ENCODE measurements around the gene NYAP2. TPM values are rescaled to one million over a fixed set of nuclear protein-coding genes. Genes with fewer than 3 reads are reported as not detected.

The NYAP2 gene
- polyA plus RNA-seq, 2 donors: 0.08 to 0.09 TPM

DNA sequence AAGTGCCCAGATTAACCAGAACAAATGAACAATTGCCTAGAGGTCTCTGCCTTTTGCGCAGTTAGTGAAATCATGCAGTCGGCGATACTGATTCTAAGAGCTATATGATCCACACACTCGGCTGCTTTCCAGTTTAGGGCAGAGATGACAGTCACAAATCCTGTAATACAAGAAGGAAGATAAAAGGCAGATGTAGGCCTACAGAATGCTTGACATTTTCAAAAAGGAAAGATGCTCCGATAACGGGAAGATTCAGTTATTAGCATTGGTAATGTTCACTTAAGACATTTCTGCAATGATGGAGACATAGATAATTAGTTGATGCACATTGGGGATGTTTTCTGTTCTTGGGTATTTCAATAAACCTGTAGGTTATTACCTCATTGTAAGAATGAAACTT lies 19.5 kb downstream of the NYAP2 start:
- H3K9me3 ChIP-seq (ENCODE audit: control insufficient read depth in 2 of 2, insufficient read depth in 1 of 2, low read depth in 1 of 2, low read length in 1 of 2): no peaks in the 10 kb centered on the region

GRCh38 chr2:225422145-225422544 lies 22.6 kb downstream of the NYAP2 start:
- Histone ChIP-seq H3K27ac (ENCODE audit: low read depth in 2 of 2, low read length in 1 of 2) (no peak overlapping the region), H3K9me3 (ENCODE audit: control insufficient read depth in 2 of 2, insufficient read depth in 1 of 2, low read depth in 1 of 2, low read length in 1 of 2) (no peaks in the 10 kb centered on the region), H3K4me3 (ENCODE audit: low read depth in 1 of 2, low read length in 2 of 2) (no peak overlapping the region), H3K4me1 (ENCODE audit: control insufficient read depth in 2 of 2, insufficient read depth in 2 of 2, low read length in 1 of 2) (no peaks in the 10 kb centered on the region), H3K27me3 (ENCODE audit: control insufficient read depth in 1 of 2, insufficient read depth in 2 of 2, low read length in 2 of 2) (no peaks in the 10 kb centered on the region), H3K36me3 (ENCODE audit: control insufficient read depth in 2 of 2, insufficient read depth in 2 of 2, low read length in 1 of 2) (no peaks in the 10 kb centered on the region)
- 88% methylated on average over 2 of the region's 2 CpGs for WGBS, 2 donors

More for the DNA sequence above, 19.5 kb downstream of the NYAP2 start:
- H3K4me1 ChIP-seq (ENCODE audit: control insufficient read depth in 2 of 2, insufficient read depth in 2 of 2, low read length in 1 of 2): no peaks in the 10 kb centered on the region
- H3K4me3 ChIP-seq (ENCODE audit: low read depth in 1 of 2, low read length in 2 of 2): no peak overlapping the region
- H3K27me3 ChIP-seq (ENCODE audit: control insufficient read depth in 1 of 2, insufficient read depth in 2 of 2, low read length in 2 of 2): no peaks in the 10 kb centered on the region
- no peaks in the 10 kb centered on the region for H3K36me3 ChIP-seq (ENCODE audit: control insufficient read depth in 2 of 2, insufficient read depth in 2 of 2, low read length in 1 of 2)
- no peak overlapping the region for H3K27ac ChIP-seq (ENCODE audit: low read depth in 2 of 2, low read length in 1 of 2)
- 92 to 93% methylated on average over 6 of the region's 6 CpGs for WGBS, 2 donors

- 71 to 81% methylated on average over 1 of the region's 1 CpG for WGBS, 2 donors
- Histone ChIP-seq H3K9me3 (ENCODE audit: control insufficient read depth in 2 of 2, insufficient read depth in 1 of 2, low read depth in 1 of 2, low read length in 1 of 2) (no peaks in the 10 kb centered on the region), H3K36me3 (ENCODE audit: control insufficient read depth in 2 of 2, insufficient read depth in 2 of 2, low read length in 1 of 2) (no peaks in the 10 kb centered on the region), H3K27me3 (ENCODE audit: control insufficient read depth in 1 of 2, insufficient read depth in 2 of 2, low read length in 2 of 2) (no peaks in the 10 kb centered on the region), H3K27ac (ENCODE audit: low read depth in 2 of 2, low read length in 1 of 2) (no peak overlapping the region), H3K4me1 (ENCODE audit: control insufficient read depth in 2 of 2, insufficient read depth in 2 of 2, low read length in 1 of 2) (no peaks in the 10 kb centered on the region), H3K4me3 (ENCODE audit: low read depth in 1 of 2, low read length in 2 of 2) (no peak overlapping the region)
Measured at GRCh38 chr2:225425284-225425683, 25.8 kb downstream of the NYAP2 start.

DNA sequence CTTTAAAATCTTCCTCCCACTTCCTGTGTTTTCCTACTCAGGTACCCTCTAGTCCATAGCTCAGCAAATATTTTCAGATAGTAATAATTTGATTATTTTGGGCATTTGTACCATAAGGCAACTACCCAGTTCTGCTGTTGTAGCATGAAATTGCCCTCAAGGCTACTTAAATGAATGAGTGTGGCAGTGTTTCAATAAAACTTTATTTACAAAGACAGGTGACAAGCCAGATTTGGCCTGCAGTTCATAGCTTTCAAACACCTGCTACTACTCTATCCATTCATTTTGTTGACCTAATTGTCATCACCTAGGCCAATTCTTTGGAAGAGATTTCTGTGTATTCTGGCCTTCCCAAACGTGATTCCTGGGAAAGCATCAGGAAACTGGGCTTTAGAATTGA lies 28.9 kb downstream of the NYAP2 start:
- H3K27ac ChIP-seq (ENCODE audit: low read depth in 2 of 2, low read length in 1 of 2): no peak overlapping the region
- 22 to 24% methylated on average over 1 of the region's 1 CpG for WGBS, 2 donors
- no peaks in the 10 kb centered on the region for H3K27me3 ChIP-seq (ENCODE audit: control insufficient read depth in 1 of 2, insufficient read depth in 2 of 2, low read length in 2 of 2)
- no peaks in the 10 kb centered on the region for H3K4me1 ChIP-seq (ENCODE audit: control insufficient read depth in 2 of 2, insufficient read depth in 2 of 2, low read length in 1 of 2)
- H3K9me3 ChIP-seq (ENCODE audit: control insufficient read depth in 2 of 2, insufficient read depth in 1 of 2, low read depth in 1 of 2, low read length in 1 of 2): no peaks in the 10 kb centered on the region
- no peaks in the 10 kb centered on the region for H3K36me3 ChIP-seq (ENCODE audit: control insufficient read depth in 2 of 2, insufficient read depth in 2 of 2, low read length in 1 of 2)
- no peak overlapping the region for H3K4me3 ChIP-seq (ENCODE audit: low read depth in 1 of 2, low read length in 2 of 2)

- Histone ChIP-seq H3K4me3 (ENCODE audit: low read depth in 1 of 2, low read length in 2 of 2) (no peak overlapping the region), H3K27ac (ENCODE audit: low read depth in 2 of 2, low read length in 1 of 2) (no peak overlapping the region), H3K9me3 (ENCODE audit: control insufficient read depth in 2 of 2, insufficient read depth in 1 of 2, low read depth in 1 of 2, low read length in 1 of 2) (no peaks in the 10 kb centered on the region), H3K36me3 (ENCODE audit: control insufficient read depth in 2 of 2, insufficient read depth in 2 of 2, low read length in 1 of 2) (no peaks in the 10 kb centered on the region), H3K27me3 (ENCODE audit: control insufficient read depth in 1 of 2, insufficient read depth in 2 of 2, low read length in 2 of 2) (no peaks in the 10 kb centered on the region), H3K4me1 (ENCODE audit: control insufficient read depth in 2 of 2, insufficient read depth in 2 of 2, low read length in 1 of 2) (no peaks in the 10 kb centered on the region)
- 45 to 48% methylated on average over 4 of the region's 4 CpGs for WGBS, 2 donors
Measured at GRCh38 chr2:225429717-225430116, 30.2 kb downstream of the NYAP2 start.

DNA sequence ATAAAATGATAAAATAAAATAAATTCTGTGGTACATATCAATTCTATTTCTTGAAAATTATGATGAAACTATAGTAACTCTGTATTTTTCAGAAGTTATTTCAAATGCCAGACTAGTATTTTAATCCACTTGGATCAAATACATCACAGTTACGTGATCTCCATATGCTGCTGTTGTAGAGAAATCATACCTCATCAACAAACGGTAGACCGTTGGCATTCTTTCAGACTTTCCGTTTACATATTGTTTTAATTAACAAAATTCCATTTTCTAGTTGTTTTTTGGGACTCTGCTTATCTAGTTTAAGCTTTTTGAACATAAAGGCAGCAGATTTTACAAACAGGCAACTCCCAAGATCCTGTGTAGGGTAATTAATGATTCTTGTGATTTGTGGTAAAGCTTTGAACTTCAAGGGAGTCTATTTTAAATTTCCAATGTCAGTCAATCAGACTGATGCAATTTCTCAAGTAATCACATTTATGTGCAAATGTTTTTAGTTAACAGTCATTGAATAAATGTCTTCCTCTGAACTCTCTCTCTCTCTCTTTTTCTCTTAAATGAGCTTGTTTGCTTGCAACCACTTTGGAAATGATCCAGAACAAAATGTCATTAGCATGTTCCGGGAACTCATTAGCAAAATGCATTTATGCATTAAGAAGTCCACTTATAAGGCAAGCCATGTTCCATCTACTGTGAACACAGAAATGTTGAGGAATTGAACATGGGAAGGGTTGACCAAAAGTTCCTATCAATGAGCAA lies 31.8 kb downstream of the NYAP2 start:
- Histone ChIP-seq H3K36me3 (ENCODE audit: control insufficient read depth in 2 of 2, insufficient read depth in 2 of 2, low read length in 1 of 2) (no peaks in the 10 kb centered on the region), H3K9me3 (ENCODE audit: control insufficient read depth in 2 of 2, insufficient read depth in 1 of 2, low read depth in 1 of 2, low read length in 1 of 2) (no peaks in the 10 kb centered on the region), H3K4me3 (ENCODE audit: low read depth in 1 of 2, low read length in 2 of 2) (no peak overlapping the region), H3K27ac (ENCODE audit: low read depth in 2 of 2, low read length in 1 of 2) (no peak overlapping the region), H3K27me3 (ENCODE audit: control insufficient read depth in 1 of 2, insufficient read depth in 2 of 2, low read length in 2 of 2) (no peaks in the 10 kb centered on the region), H3K4me1 (ENCODE audit: control insufficient read depth in 2 of 2, insufficient read depth in 2 of 2, low read length in 1 of 2) (no peaks in the 10 kb centered on the region)
- WGBS, 2 donors: 73 to 74% methylated on average over 5 of the region's 5 CpGs

DNA sequence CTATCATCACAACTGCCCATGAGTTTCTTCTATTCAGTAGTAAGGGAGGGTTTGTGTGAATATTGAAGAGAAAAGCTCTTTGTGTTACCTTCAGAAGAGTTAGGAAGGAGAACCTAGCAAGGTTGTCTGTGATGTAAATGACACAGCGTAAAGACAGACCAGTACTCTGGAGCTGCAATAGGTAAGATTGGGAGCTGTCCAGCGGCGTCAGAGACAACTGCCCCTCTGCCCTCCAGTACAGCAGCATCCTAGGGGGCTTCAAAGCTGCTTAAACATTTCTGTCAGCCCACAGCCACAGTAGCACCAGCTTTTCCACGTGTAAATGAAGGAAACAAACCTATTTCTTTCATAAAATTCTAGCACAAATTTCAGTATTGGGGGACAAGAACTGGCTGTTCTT lies 34.5 kb downstream of the NYAP2 start:
- H3K9me3 ChIP-seq (ENCODE audit: control insufficient read depth in 2 of 2, insufficient read depth in 1 of 2, low read depth in 1 of 2, low read length in 1 of 2): no peaks in the 10 kb centered on the region

DNA sequence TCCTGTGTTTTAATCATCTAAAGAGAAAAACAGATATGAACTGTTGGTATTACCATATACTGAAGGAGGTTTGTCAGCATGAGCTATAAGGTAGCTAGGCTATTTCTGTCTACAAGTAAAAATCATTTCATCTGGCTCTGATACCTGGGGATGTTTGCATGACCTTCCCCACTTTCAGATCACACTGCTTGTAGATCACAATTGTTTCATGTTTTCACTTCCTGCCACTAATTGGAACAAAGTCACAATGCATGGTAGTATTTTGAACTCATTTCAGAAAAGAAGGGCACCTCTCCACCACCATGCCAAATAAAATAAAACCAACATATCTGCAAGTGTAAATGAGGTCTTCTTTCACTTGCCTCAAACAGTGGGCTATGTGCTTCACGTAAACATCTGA lies 37.8 kb downstream of the NYAP2 start:
- Histone ChIP-seq H3K4me3 (ENCODE audit: low read depth in 1 of 2, low read length in 2 of 2) (no peak overlapping the region), H3K9me3 (ENCODE audit: control insufficient read depth in 2 of 2, insufficient read depth in 1 of 2, low read depth in 1 of 2, low read length in 1 of 2) (no peaks in the 10 kb centered on the region), H3K27ac (ENCODE audit: low read depth in 2 of 2, low read length in 1 of 2) (no peak overlapping the region), H3K27me3 (ENCODE audit: control insufficient read depth in 1 of 2, insufficient read depth in 2 of 2, low read length in 2 of 2) (no peaks in the 10 kb centered on the region), H3K36me3 (ENCODE audit: control insufficient read depth in 2 of 2, insufficient read depth in 2 of 2, low read length in 1 of 2) (no peaks in the 10 kb centered on the region), H3K4me1 (ENCODE audit: control insufficient read depth in 2 of 2, insufficient read depth in 2 of 2, low read length in 1 of 2) (no peaks in the 10 kb centered on the region)
- 75 to 86% methylated on average over 1 of the region's 1 CpG for WGBS, 2 donors

More for the DNA sequence above, 34.5 kb downstream of the NYAP2 start:
- H3K4me1 ChIP-seq (ENCODE audit: control insufficient read depth in 2 of 2, insufficient read depth in 2 of 2, low read length in 1 of 2): no peaks in the 10 kb centered on the region
- H3K36me3 ChIP-seq (ENCODE audit: control insufficient read depth in 2 of 2, insufficient read depth in 2 of 2, low read length in 1 of 2): no peaks in the 10 kb centered on the region
- H3K27me3 ChIP-seq (ENCODE audit: control insufficient read depth in 1 of 2, insufficient read depth in 2 of 2, low read length in 2 of 2): no peaks in the 10 kb centered on the region
- 36 to 45% methylated on average over 4 of the region's 4 CpGs for WGBS, 2 donors
- no peak overlapping the region for H3K4me3 ChIP-seq (ENCODE audit: low read depth in 1 of 2, low read length in 2 of 2)
- H3K27ac ChIP-seq (ENCODE audit: low read depth in 2 of 2, low read length in 1 of 2): no peak overlapping the region

DNA sequence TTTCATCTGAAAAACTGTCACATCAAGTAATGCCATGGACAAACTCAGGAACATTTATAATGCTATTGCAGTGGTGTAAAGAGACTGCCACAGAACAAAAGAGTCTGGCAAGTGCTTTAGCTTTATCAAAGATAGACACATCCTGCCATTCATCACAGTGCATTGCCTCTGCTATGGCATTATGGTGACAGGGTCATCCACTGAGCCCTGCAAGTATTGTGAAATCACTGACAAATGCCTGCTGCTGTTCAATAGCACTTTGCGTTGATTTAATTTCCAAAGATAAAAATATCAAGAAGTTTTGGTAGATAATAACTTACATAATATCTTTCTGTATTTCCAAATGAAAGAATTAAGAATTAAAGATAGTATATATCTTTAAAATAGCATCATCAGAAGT lies 38.7 kb downstream of the NYAP2 start:
- H3K4me1 ChIP-seq (ENCODE audit: control insufficient read depth in 2 of 2, insufficient read depth in 2 of 2, low read length in 1 of 2): no peaks in the 10 kb centered on the region
- H3K27me3 ChIP-seq (ENCODE audit: control insufficient read depth in 1 of 2, insufficient read depth in 2 of 2, low read length in 2 of 2): no peaks in the 10 kb centered on the region
- H3K36me3 ChIP-seq (ENCODE audit: control insufficient read depth in 2 of 2, insufficient read depth in 2 of 2, low read length in 1 of 2): no peaks in the 10 kb centered on the region
- WGBS, 2 donors: 76 to 79% methylated on average over 1 of the region's 1 CpG
- no peak overlapping the region for H3K4me3 ChIP-seq (ENCODE audit: low read depth in 1 of 2, low read length in 2 of 2)
- H3K27ac ChIP-seq (ENCODE audit: low read depth in 2 of 2, low read length in 1 of 2): no peak overlapping the region
- no peaks in the 10 kb centered on the region for H3K9me3 ChIP-seq (ENCODE audit: control insufficient read depth in 2 of 2, insufficient read depth in 1 of 2, low read depth in 1 of 2, low read length in 1 of 2)

GRCh38 chr2:225452677-225453076 lies 53.2 kb downstream of the NYAP2 start:
- H3K4me3 ChIP-seq (ENCODE audit: low read depth in 1 of 2, low read length in 2 of 2): no peak overlapping the region
- WGBS, 2 donors: 82 to 83% methylated on average over 6 of the region's 6 CpGs
- H3K27me3 ChIP-seq (ENCODE audit: control insufficient read depth in 1 of 2, insufficient read depth in 2 of 2, low read length in 2 of 2): no peaks in the 10 kb centered on the region
- no peaks in the 10 kb centered on the region for H3K36me3 ChIP-seq (ENCODE audit: control insufficient read depth in 2 of 2, insufficient read depth in 2 of 2, low read length in 1 of 2)
- no peaks in the 10 kb centered on the region for H3K4me1 ChIP-seq (ENCODE audit: control insufficient read depth in 2 of 2, insufficient read depth in 2 of 2, low read length in 1 of 2)
- H3K9me3 ChIP-seq (ENCODE audit: control insufficient read depth in 2 of 2, insufficient read depth in 1 of 2, low read depth in 1 of 2, low read length in 1 of 2): no peaks in the 10 kb centered on the region
- no peak overlapping the region for H3K27ac ChIP-seq (ENCODE audit: low read depth in 2 of 2, low read length in 1 of 2)

Measured in esophagus (tissue), 2 donors.